Stomach (tissue), 4 donors: ENCODE data around the gene WWOX.

Experiments
- POLR2A ChIP-seq, 4 donors: fragments of 450-650 bp; IDR thresholded peaks; one replicate each; pipeline ENCODE4 v1.6.1; 2016; ENCODE audit warnings: antibody characterized with exemption in 4 of 4, control low read depth in 2 of 4, mild to moderate bottlenecking in 1 of 4, moderate library complexity in 1 of 4
- POLR2AphosphoS5 ChIP-seq, 3 donors: sonication (generic); formaldehyde crosslinking; IDR thresholded peaks; one replicate each; pipeline ENCODE4 v1.6.1; 2016; ENCODE audit warnings: antibody characterized with exemption in 3 of 3
- TF ChIP-seq, protein P1 (sequence below), 7 experiments: fragments of 450-650 bp in 4 of 7; fragments of 200-600 bp in 3 of 7; sonication (generic) in 3 of 7; IDR thresholded peaks; one replicate each; pipeline ENCODE4 v1.5.1; 2016 to 2019; ENCODE audit warnings: antibody characterized with exemption in 7 of 7, control low read depth in 2 of 7, mild to moderate bottlenecking in 1 of 7

DNA sequence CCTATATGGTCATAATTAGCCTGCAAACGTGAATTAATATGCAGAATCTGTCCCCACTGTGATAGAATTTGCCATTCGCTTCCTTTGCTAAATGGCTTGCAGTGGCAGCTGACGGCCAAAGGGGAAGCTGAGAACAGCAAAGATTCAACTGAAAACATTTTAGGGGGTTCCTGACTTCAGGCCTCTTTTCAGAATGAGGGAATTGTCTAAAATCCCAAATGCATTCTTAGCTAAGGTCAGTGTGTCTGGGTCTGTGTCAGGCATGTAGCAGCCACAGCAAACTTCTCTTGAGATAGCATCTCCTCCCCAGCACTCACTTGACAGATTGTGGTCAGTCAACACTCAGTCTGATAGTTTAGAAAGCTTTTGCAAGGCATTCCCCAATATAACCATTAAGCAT, 701.1 kb downstream of the WWOX start:
- TF ChIP-seq, protein P1, sequence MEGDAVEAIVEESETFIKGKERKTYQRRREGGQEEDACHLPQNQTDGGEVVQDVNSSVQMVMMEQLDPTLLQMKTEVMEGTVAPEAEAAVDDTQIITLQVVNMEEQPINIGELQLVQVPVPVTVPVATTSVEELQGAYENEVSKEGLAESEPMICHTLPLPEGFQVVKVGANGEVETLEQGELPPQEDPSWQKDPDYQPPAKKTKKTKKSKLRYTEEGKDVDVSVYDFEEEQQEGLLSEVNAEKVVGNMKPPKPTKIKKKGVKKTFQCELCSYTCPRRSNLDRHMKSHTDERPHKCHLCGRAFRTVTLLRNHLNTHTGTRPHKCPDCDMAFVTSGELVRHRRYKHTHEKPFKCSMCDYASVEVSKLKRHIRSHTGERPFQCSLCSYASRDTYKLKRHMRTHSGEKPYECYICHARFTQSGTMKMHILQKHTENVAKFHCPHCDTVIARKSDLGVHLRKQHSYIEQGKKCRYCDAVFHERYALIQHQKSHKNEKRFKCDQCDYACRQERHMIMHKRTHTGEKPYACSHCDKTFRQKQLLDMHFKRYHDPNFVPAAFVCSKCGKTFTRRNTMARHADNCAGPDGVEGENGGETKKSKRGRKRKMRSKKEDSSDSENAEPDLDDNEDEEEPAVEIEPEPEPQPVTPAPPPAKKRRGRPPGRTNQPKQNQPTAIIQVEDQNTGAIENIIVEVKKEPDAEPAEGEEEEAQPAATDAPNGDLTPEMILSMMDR (IDR thresholded peaks at IDR 0.05), result no peak
- TF ChIP-seq POLR2A (IDR thresholded peaks at IDR 0.05) (no peak), POLR2AphosphoS5 (IDR thresholded peaks at IDR 0.05) (no peak)
